Stimulated activated CD4-positive, alpha-beta T cell treated with anti-CD3 and anti-CD28 coated beads, Interleukin-12 subunit alpha, Interleukin-12 subunit beta, amount 100 ng/mL, for 48 hours (primary cell): ENCODE results near the gene FEZ2.

Experiments
- DNase-seq, 3 donors: peaks; one replicate each; pipeline ENCODE4 v3.0.0-alpha.2; 2020; ENCODE audit warnings: low read depth in 2 of 3, low spot score in 1 of 3

Gene FEZ2

DNA sequence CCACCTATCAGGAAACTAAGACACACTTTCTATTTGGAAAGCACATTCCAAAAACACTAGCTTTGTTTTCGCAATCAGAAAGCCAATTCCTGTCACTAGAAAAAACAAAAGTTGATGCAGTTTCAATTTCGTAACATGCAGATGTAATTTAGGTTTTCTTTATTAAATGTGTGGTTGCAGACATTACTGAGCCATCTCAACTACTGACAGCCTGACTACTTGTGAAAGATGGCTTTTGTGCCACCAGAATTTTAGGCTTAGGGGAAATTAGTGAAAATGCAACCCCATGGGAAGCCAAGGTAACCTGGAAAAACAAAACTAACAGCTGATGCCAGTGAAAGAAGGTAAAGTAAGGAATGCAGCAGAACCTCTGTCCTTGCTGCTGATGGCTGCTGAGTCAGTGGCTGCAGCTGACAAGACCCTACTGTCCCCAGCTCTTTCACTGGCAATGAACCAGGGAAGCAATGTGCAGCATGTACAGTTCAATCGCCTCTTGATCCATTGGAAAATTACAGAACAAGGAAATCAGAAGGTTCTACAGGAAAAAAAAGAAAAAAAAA lies 34.9 kb downstream of the FEZ2 start:
- no peak for DNase-seq

GRCh38 chr2:36562240-36562639 lies 35.7 kb downstream of the FEZ2 start:
- DNase-seq, result no peak

DNA sequence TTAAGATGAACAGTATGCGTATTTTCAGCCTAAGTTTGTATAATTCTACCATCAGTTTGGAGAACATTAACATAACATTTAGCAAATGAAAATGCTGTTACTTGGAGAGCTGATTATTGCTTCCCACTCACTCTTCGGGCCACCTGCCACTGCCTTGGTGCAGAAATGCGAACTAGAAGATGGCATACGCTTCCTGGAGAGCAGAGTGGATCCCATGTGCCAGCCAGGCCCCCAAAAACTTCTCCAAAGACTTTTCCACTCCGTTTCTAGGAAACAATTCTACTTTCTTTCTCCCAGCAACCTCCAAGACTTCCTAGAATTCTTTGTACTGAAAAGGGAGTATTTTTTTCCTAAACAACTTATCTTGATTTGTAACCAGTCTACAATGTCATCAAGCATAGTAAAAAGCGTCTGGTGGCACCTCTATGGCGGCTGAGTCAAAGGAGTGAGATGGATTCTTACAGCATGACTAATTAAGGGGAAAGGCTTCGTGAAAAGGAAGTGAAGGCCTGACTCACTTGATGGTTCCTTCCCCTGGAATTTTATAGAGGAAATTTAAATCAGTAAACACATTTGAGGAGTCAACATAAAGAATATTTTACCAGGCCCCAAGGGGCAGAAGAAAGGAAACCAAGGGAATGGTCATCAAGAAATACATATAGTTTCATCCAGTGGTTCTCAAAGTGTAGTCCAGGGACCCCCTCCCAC lies 36.6 kb downstream of the FEZ2 start:
- DNase-seq, result no peak

- no peak for DNase-seq
Observed at GRCh38 chr2:36560726-36561125, 37.2 kb downstream of the FEZ2 start.

DNA sequence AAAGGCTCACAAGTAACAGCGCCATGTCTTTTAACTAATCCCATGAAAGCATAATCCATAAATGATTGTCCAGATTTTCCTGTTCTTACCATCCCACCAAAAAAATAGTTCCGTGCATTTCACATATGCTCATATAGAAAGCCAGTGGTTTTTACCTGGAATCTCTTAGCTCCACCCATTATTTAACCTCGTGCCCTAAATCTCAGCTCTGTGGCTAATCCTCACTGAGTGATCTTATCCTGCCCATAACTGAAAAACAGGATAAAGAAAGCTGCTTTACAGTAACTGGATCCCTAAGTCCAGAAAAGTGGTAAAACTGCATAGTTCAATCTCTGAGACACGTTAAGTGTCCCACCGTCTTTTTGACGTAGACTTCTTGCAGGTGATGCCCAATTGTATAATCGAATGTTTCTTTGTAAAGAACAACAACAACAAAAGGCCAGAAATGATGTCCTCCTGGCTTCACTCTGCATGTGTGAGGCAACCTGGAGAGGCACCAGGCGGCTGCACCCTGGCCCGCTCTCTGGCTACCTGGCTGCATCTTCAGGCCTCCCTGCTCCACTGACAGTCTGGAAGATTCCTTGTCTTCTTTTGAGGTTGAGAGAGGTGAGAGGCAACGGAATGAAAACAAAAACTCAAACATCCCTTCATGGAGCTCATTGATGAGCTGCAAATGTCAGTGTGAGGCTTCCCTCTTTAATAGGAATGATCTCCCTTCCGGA lies 38.6 kb downstream of the FEZ2 start:
- no peak for DNase-seq

GRCh38 chr2:36556842-36557241 lies 41.1 kb downstream of the FEZ2 start:
- DNase-seq, result no peak

- DNase-seq, result no peak
Observed at GRCh38 chr2:36555789-36556188, 42.2 kb downstream of the FEZ2 start.

DNA sequence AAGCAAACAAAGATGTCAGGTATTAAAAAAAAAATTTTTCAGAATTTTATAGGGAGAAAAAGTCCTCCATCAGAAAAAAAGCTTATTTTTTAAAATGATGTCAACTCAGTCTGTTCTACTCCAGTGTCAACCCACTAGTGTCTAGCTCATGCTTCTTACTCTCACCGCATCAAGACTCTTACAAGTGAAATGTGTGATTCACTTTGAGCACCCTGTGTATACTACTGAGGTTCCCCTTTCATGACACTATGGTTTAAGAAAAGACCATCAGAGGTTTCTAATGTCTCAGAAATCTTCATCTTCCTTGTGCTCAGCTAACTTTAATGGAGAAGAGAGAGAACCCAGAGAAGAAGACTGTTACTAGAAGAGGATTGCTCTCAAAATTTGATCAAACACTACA lies 43.4 kb downstream of the FEZ2 start:
- no peak for DNase-seq

DNA sequence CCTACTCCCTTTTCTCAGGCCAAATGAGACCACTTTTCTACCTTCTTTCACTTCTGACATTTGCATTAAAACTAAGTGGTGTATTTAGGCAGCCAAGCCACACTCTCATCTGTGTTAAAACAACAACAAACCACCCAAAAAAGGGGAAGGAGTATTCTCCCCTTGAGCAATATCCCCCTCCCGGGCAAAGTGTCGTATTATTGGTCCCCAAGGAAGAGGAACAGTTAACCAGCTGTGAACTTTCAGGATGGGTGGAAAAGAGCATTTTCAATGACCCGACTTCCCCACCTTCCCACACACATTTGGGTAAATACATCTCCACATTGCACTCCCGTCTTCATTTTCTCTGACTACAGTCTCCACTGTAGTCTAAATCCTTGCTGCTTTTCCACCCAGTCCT lies 44.3 kb downstream of the FEZ2 start:
- no peak for DNase-seq

DNA sequence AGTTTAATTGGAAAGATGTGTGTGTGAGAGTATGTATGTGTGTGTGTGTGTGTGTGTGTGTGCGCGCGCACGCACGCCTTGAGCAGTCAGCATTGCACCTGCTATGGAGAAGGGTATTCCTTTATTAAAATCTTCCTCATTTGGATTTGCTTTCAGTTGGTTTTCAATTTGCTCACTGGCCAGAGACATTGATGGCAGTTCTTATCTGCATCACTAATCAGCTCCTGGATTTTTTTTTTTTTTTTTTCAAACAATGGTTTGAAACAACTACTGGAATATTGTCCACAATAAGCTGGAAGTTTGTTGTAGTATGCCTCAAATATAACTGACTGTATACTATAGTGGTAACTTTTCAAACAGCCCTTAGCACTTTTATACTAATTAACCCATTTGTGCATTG lies 48.0 kb downstream of the FEZ2 start:
- no peak for DNase-seq

DNA sequence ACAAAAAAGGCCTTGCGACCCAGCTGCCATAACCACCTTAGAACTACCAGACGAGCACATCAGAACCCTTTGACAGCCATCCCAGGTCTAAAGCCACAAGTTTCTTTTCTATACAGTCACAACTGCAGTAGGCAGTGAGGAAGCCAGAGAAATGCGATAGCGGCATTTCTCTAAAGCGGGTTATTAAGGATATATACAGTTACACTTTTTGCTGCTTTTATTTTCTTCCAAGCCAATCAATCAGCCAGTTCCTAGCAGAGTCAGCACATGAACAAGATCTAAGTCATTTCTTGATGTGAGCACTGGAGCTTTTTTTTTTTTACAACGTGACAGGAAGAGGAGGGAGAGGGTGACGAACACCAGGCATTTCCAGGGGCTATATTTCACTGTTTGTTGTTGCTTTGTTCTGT lies 48.8 kb downstream of the FEZ2 start:
- DNase-seq, result no peak

DNA sequence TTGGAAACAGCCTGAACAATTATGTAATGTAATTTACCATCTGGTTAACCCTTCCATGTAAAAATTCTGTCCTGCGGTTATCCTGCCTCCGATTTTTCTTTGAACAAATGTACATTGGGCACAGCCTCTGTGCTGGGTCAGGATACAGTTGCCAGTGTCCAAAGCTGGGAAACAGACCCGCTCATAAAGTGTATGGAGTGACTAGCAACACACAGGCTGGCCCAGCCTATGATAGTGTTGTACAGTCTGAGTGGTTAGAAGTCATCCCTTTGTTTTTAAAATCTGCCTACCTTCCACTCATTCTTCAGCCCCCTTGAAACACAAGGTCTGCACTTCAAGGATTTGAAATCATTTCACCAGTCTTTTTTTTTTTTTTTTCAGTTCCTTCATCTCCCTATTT lies 50.1 kb downstream of the FEZ2 start:
- DNase-seq, result no peak

- DNase-seq, result no peak
Observed at GRCh38 chr2:36545871-36546416, 52.0 kb downstream of the FEZ2 start.

GRCh38 chr2:36544638-36545338 lies 53.2 kb downstream of the FEZ2 start:
- no peak for DNase-seq

DNA sequence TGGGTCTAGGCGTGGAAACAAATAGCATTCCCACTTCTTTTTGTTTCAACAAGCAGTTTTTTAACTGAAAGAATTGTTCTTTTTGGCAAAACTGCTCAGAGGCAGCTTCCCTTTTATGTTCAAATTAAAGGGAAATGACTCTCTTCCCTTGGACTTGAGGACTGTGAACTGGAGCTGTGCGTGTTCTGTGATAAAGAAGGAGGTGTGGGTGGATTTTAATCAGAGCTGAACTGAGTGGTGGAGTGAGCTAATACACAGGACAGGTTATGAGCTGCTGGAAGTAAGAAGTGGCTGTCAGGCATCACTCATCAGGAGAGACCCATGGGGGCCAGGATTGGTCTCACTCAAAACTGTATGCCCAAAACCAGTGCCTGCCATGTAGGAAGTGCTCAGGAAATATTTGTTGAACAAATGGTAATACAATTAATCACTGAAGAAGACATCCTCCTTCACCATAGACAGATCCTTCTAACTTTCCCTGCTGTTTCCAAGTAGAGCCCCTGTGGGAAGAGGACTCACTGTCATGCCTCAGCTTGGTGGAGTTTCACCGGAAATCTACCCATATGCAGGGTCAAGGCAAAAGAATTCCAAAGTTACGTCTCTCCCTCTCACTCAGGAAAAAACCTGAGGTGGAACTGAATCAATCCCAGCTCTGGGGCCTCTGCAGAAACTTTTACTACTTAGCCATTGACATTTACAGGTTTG lies 55.9 kb downstream of the FEZ2 start:
- DNase-seq, result no peak

GRCh38 chr2:36540986-36541754 lies 56.8 kb downstream of the FEZ2 start:
- DNase-seq, result no peak

DNA sequence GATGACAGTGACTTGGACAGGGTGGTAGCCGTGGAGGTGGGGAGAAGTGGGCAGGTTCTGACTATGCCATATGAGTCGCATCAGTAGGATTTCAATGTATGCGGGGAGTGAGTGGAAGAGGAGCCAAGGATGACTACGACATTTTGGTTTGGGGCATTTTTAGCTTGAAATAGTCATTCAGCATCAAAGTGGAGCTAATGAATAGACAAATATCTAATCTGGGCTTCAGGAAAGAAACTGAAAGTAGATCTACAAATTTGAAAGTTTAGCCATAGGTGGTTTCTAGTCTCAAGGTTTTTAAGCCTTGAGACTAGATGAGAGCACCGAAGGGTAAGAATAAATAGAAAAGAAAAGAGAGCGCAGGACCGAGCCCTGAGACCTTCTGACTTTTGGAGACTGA lies 58.3 kb downstream of the FEZ2 start:
- no peak for DNase-seq

DNA sequence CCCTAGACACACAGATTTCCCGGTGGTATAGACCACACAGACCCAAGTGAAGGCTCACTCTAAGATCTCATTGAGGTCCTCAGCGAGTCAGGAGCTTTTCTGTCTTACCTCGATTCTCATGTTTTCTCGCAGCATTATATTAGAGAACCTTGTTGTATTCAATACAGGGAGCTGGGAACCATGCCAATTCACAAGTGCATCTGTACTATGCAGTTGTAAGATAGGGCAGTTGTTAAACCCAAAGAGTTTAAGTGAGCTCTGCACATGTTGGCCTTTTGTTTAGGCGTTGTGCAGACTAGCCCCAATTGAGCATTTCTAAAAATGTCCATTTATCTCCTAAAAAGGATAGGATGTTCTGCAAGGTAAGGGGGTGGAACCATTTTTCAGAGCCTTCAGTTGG lies 59.6 kb downstream of the FEZ2 start:
- DNase-seq, result no peak

DNA sequence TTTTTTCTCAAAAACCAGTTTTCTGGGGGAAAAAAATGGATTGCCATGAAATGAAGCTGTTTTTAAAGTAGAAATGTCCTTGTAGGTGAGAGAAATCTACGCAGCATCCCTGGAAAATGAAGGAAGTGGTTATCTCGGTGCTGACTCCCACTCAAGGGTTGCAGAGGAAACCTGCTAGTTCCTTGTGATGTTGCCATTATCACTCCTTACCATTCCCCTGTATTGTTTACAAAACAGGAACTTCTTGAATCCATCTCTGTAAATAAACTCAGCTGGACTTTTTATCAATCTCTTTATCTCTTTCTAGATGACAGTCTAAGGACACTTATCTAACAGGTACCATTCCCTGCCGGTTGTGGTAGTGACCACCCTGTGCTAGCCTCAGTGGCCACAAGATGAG lies 61.2 kb downstream of the FEZ2 start:
- no peak for DNase-seq

- no peak for DNase-seq
Observed at GRCh38 chr2:36535099-36535498, 62.9 kb downstream of the FEZ2 start.
